Kidney epithelial cell (primary cell): Measurements from ENCODE around the gene SNX21. TPM values are rescaled to one million over a fixed set of nuclear protein-coding genes. Genes with fewer than 3 reads are reported as not detected.
A peak's percentile ranks its signal among the peaks of the same experiment; 100 is the strongest.

Experiments
- DNase-seq: peaks from one replicate; pipeline ENCODE4 v3.0.0-alpha.2; 2010; ENCODE audit warnings: low read depth
- H3K27me3 ChIP-seq: 2 replicates; pipeline ENCODE4 v1.6.0; 2011; ENCODE audit warnings: low read length; ENCODE audit not compliant: control insufficient read depth, insufficient read depth
- H3K36me3 ChIP-seq: 2 replicates; pipeline ENCODE4 v1.5.1; 2011; ENCODE audit warnings: low read length; ENCODE audit not compliant: control insufficient read depth, insufficient read depth
- H3K4me3 ChIP-seq: 2 replicates; pipeline ENCODE4 v1.5.1; 2011; ENCODE audit warnings: low read depth, mild to moderate bottlenecking, control low read depth, low read length
- total RNA-seq: library from RNA; depleted of rRNA; stranded (reverse); fragments of >200 nt; gene quantifications from 2 replicates; pipeline ENCODE4 v1.2.3, GENCODE V29; 2015
- TF ChIP-seq, protein P1 (sequence below): IDR thresholded peaks from 2 replicates; pipeline ENCODE4 v1.5.1; 2011; ENCODE audit warnings: mild to moderate bottlenecking, moderate library complexity, low read length, control low read depth, inconsistent platforms; ENCODE audit not compliant: insufficient read depth, poor library complexity, severe bottlenecking

The SNX21 gene
- total RNA-seq, 1 donor from 2014 or later: 24.7 TPM

DNA sequence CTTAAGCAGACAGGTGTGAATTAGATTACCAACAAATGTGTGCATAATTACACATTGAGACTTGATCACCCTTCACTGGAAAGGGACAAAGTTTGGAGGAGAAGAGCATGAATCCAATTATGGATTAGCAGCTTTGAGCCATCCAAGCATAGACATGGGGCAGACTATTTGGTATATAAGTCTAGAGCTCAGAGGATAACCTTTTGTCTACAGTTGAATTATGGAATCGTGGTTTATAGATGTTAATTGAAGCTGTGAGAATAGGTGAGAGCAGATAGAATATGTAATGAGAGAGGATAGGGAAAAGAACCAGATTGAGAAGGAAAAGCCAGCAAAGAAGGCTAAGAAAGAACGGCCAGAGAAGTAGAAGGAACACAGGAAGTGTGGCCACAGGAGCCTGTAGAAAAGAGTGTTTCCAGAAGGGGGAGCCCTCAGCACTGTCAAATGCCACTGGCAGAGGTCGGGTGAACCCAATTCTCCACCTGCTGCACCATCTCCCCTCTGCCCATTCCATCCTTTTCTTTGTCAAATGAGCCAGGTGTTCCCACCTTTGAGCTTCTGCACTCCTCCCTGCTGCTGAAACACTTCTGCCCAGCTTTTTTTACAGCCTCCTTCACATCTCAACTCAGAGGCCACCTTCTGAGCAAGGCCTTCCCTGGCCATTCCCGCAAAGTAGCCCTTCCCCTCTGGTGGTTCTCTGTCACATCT is 34.5 kb upstream of the SNX21 start:
- no peaks in the 10 kb centered on the region for H3K36me3 ChIP-seq

DNA sequence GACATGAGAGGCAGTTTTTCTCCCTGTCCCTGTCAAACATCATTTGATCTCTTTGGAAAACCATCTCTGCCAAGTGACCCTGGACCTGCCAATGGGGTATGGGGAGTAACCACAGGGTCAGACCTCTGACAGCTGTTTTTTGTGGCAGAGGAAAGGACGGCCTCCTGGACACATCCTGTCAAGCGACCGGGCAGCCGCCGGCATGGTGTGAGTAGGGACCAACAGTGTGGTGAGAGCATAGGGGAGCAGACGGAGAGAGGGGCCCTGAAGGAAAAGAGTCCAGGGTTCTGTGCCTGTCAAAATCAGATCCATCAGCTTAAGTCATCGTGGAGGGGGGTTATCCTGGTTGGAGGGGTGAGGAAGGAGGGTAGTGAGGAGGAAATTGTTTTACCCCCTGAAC is 31.7 kb upstream of the SNX21 start:
- no peak for DNase-seq
- H3K4me3 ChIP-seq: no peak overlapping the region
- H3K27me3 ChIP-seq: no peaks in the 10 kb centered on the region
- TF ChIP-seq, protein P1, sequence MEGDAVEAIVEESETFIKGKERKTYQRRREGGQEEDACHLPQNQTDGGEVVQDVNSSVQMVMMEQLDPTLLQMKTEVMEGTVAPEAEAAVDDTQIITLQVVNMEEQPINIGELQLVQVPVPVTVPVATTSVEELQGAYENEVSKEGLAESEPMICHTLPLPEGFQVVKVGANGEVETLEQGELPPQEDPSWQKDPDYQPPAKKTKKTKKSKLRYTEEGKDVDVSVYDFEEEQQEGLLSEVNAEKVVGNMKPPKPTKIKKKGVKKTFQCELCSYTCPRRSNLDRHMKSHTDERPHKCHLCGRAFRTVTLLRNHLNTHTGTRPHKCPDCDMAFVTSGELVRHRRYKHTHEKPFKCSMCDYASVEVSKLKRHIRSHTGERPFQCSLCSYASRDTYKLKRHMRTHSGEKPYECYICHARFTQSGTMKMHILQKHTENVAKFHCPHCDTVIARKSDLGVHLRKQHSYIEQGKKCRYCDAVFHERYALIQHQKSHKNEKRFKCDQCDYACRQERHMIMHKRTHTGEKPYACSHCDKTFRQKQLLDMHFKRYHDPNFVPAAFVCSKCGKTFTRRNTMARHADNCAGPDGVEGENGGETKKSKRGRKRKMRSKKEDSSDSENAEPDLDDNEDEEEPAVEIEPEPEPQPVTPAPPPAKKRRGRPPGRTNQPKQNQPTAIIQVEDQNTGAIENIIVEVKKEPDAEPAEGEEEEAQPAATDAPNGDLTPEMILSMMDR: no peak
- peaks cover 2% of the 10 kb centered on the region for H3K36me3 ChIP-seq

More for the DNA sequence above, 34.5 kb upstream of the SNX21 start:
- Histone ChIP-seq H3K27me3 (no peaks in the 10 kb centered on the region), H3K4me3 (no peak overlapping the region)
- TF ChIP-seq, protein P1: peak; percentile 83
- DNase-seq: no peak

- TF ChIP-seq, protein P1: no peak
- Histone ChIP-seq H3K36me3 (peaks cover 5% of the 10 kb centered on the region), H3K4me3 (no peak overlapping the region), H3K27me3 (no peaks in the 10 kb centered on the region)
- no peak for DNase-seq
Measured at GRCh38 chr20:45810191-45810970, 23.2 kb upstream of the SNX21 start.

DNA sequence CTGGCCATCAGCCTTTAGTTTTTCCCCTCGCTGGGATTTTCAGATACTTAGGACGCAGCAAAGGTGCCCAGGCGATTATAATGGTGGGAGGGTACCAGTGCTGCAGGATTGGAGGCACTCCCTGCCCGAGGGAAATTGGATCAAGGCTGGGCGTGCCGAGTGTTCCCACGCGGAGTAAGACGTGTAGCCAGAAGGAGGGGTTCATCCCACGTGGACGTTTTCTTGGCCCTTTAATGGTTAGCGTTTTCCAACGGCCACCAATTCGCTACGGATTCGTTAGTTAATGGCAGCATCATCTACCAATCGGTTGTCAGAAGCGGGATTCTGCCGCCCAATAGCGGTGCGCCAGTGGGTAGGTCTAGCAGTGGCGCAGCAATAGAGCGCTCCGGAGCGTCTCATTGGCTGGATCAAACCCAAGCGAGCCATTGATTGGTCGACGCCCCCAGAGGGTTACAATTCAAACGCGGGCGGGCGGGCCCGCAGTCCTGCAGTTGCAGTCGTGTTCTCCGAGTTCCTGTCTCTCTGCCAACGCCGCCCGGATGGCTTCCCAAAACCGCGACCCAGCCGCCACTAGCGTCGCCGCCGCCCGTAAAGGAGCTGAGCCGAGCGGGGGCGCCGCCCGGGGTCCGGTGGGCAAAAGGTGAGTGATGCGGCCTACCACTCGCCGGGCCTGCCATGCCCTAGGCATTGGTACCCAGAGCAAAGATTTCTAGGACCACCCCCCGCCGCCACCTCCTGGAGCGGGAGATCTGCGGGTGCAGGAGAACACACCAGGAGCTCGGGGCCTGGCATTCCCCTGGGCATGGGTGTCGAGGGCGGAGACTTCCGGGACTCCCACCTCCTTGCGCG is 21.2 kb upstream of the SNX21 start, which contains the start of gene UBE2C:
UBE2C (plus strand) TSS at position 488 of the 849 bp plus-strand sequence; CDS start at position 540, 52 bp downstream.
- DNase-seq: peak; percentile 94
- peaks cover 5% of the 10 kb centered on the region for H3K36me3 ChIP-seq
- TF ChIP-seq, protein P1: no peak

DNA sequence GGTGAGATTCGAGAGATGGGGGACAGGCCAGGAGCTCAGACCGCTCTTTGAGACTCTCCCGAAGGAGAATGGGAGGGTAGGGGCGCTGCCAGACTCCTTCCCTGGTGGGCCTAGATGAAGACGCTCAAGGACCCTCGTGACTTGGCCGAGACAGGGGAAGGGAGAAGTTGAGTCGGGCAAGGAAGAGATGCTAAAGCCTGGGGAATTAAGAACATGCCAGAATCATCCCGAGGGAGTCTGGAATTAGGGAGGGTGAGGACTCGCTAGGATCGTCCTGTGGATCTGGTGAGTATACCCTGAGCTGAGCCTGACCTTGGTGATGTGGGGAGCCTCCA is 20.6 kb upstream of the SNX21 start:
- Histone ChIP-seq H3K36me3 (peaks cover 5% of the 10 kb centered on the region), H3K27me3 (no peaks in the 10 kb centered on the region), H3K4me3 (peak overlapping the region; percentile 75)
- TF ChIP-seq, protein P1: no peak
- no peak for DNase-seq

More for the DNA sequence above, 21.2 kb upstream of the SNX21 start, which contains the start of gene UBE2C:
- H3K27me3 ChIP-seq: no peaks in the 10 kb centered on the region
- peak within 1 kb of the TSS; percentile 75 for H3K4me3 ChIP-seq
